GM13977 (cell line): ENCODE results near the gene RAB3C.

Experiments used
- DNase-seq: peaks from one replicate; pipeline ENCODE4 v3.0.0; 2012; ENCODE audit warnings: low spot score
- in situ Hi-C: fragments of 300-500 bp; cut with MboI; formaldehyde crosslinking; loops from one replicate; pipeline ENCODE4 v1.12.0; 2022; ENCODE audit warnings: low sequenced_read_pairs, low pct_unique_long_range_greater_than_20kb, mixed read lengths, inconsistent platforms; ENCODE audit not compliant: unreplicated experiment
- TF ChIP-seq, protein P1 (sequence below): IDR thresholded peaks from 2 replicates; pipeline ENCODE4 v1.5.1; 2012; ENCODE audit warnings: mild to moderate bottlenecking, control low read depth; ENCODE audit not compliant: insufficient read depth; ENCODE audit errors: extremely low read depth, missing control alignments

The RAB3C gene

DNA sequence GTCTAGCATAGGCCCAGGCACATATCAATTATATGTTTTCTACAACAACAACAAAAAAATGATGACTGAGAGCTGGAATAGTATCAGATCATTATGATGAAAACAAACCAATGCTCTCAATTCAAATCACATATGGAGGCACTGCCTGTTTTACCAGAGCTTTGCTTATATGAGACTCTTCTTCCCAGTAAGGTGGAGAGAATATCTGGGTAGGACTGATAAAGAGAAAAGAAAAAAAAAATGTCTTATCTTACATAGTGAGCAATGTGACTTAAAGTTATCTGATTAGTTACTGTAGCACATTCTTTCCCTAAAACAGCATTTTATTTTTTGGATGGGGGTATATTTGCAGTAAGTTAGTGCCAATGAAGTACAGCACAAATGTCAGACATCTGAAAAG, 154.8 kb downstream of the RAB3C start:
- TF ChIP-seq, protein P1, sequence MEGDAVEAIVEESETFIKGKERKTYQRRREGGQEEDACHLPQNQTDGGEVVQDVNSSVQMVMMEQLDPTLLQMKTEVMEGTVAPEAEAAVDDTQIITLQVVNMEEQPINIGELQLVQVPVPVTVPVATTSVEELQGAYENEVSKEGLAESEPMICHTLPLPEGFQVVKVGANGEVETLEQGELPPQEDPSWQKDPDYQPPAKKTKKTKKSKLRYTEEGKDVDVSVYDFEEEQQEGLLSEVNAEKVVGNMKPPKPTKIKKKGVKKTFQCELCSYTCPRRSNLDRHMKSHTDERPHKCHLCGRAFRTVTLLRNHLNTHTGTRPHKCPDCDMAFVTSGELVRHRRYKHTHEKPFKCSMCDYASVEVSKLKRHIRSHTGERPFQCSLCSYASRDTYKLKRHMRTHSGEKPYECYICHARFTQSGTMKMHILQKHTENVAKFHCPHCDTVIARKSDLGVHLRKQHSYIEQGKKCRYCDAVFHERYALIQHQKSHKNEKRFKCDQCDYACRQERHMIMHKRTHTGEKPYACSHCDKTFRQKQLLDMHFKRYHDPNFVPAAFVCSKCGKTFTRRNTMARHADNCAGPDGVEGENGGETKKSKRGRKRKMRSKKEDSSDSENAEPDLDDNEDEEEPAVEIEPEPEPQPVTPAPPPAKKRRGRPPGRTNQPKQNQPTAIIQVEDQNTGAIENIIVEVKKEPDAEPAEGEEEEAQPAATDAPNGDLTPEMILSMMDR: no peak
- in situ Hi-C loops: no loop called here

GRCh38 chr5:58738336-58738735, 155.5 kb downstream of the RAB3C start:
- in situ Hi-C loops: no loop called here
- TF ChIP-seq, protein P1: no peak
- DNase-seq: no peak

More for the DNA sequence above, 154.8 kb downstream of the RAB3C start:
- DNase-seq: no peak

DNA sequence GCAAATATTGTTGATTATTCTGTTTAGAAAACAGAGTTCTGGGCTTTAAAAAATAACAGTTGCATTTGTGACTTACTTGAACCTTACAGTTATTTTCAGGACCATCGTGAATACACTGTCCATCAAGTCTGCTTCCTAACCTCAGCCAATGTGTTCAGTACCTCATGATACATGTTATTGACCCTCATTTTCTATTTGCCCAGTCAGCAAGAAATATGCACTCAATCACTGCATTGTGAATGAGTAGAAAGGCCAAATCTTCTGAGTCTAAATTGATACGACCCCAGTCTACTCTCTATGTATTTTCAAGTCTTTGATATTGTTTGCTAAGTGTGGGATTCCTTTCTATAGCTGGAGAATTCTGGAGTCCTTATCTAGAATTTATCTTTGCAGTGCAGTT, 156.2 kb downstream of the RAB3C start:
- TF ChIP-seq, protein P1: no peak
- DNase-seq: no peak
- in situ Hi-C loops: no loop called here

DNA sequence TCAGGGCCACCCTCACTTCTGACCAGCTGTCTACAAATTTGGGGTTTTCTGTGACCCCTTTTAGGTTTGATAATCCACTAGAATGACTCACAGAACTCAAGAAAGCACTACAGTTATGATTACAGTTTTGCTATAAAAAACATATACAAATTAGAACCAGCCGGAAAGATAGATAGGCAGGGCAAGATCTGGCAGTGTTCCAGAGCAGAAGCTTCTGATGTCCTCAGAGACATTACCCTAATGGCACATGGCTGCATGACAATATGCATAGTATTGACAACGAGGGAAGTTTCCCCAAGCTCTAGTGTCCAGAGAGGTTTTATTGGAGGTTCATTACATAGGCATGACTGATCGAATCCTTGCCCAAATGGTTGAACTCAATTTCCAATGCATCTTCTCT, 158.1 kb downstream of the RAB3C start:
- in situ Hi-C loops: no loop called here
- DNase-seq: no peak
- TF ChIP-seq, protein P1: no peak

DNA sequence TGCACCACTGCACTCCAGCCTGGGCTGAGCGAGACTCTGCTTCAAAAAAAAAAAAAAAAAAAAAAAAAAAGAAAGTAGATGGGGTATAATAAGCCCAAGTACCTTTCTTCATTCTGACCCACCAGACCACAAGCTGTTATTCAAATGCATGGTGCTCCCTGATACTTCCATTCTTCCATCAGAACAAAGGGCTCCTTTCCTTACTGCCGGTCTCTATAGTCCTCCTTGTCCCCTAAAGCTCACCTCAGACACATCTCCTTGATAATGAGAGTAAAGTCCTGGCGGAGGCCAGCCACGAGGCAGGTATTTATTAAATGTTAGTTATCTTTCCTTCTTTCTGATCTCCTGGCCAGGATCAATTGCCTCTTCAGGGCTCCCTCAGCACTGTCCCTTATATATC, 162.5 kb downstream of the RAB3C start:
- DNase-seq: no peak
- in situ Hi-C loops: no loop called here

DNA sequence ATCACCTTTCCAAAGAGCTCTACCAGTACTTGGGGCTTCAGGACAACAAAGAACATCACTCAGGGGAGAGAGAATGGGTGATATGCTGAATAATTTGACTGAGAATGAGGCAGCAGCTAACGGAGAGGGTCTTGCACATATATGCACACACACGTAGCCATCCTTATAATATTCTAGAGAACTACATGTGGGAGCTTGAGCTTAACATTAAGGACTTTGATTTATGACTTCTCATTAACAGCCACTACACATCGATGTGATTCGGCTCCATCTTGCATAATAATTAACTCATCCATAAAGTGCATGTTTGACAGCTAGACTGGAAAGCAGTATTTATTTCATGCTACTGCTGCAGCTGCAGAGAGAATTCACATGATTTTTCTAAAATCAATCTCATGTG, 163.4 kb downstream of the RAB3C start:
- DNase-seq: no peak

More for the DNA sequence above, 162.5 kb downstream of the RAB3C start:
- TF ChIP-seq, protein P1: no peak

GRCh38 chr5:58750036-58750435, 167.2 kb downstream of the RAB3C start:
- TF ChIP-seq, protein P1: no peak
- DNase-seq: no peak
- in situ Hi-C loops: no loop called here

More for the DNA sequence above, 163.4 kb downstream of the RAB3C start:
- in situ Hi-C loops: no loop called here
- TF ChIP-seq, protein P1: no peak
